Testis (tissue), 2 donors: Measurements from ENCODE around the gene XRCC4.

Experiments
- CTCF ChIP-seq, 3 experiments: fragments of 450-650 bp in 2 of 3; fragments of 200-600 bp in 1 of 3; sonication (generic) in 1 of 3; IDR thresholded peaks; one replicate each; pipeline ENCODE4 v1.5.1; 2016 to 2019; ENCODE audit warnings: antibody characterized with exemption in 3 of 3, mild to moderate bottlenecking in 2 of 3, moderate library complexity in 1 of 3
- POLR2A ChIP-seq: fragments of 450-650 bp; IDR thresholded peaks from one replicate; pipeline ENCODE4 v1.6.1; 2017; ENCODE audit warnings: antibody characterized with exemption, mild to moderate bottlenecking, moderate library complexity

GRCh38 chr5:83348281-83348780 is 271.0 kb downstream of the XRCC4 start:
- TF ChIP-seq CTCF (IDR thresholded peaks at IDR 0.05) (no peak), POLR2A (no peak)
